GM10847 (cell line): ENCODE measurements around the gene PFKFB4.

ENCODE experiments used
- POLR2A ChIP-seq: IDR thresholded peaks from 2 replicates; pipeline ENCODE4 v1.6.1; 2011; ENCODE audit not compliant: insufficient read length; ENCODE audit errors: extremely low read depth

The PFKFB4 gene

DNA sequence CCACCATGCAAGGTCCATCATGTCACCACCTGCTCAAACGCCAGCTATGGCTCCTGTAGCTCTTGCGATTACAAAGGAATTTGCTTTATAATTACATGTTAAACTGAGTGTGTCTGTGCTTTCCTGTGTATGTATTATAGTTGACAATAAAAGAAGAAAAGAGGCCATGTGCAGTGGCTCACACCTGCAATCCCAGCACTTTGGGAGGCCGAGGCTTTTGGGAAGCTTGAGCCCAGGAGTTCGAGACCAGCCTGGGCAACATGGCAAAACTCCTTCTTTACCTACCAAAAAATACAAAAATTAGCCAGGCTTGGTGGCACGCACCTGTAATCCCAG lies 83.0 kb downstream of the PFKFB4 start:
- TF ChIP-seq POLR2A, result no peak

DNA sequence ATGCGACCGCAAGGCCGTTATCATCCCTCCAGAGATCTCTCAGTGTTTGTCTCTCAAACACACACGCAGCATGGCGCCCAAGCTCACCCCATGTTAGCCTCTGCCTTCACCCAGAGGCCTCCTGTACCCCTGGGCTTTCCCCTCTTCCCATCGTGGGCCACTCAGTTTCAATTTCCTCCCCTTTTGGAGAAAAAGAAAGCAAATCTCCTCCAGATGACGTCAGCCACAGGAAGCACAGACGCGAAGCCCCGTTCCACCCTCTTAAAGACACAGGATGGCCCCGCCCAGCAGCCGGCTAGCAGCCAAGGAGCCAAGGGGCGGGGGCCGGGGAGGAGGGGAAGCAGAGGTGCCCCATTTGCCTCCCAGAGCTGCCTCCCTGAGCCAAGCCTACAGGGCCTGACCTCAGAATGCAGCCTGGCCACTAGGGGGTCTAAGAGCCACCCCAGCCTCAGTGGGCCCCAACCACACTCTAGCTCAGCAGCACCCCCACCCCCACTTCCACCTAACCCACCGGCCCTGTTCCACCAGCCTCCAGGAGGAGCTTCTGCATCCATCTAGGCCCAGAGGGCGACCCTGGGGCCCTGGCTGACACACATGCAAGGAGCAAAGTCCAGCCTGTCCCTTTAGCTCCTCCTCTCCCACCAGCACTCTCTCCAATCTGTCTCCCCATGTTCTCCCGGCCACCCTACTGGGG lies 83.5 kb downstream of the PFKFB4 start:
- TF ChIP-seq POLR2A, result peak; percentile 83

DNA sequence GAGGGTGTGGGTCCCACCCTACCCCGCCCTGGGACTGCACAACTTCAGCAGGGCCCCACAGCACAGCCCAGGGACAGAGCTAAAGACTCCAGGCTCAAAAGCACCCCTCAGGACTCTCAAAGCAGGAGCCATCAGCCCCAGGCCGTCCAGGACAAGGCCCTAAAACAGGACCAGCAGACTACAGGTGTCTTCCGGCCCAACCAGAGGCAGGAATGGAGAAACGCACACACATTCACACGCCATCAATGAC lies 84.0 kb downstream of the PFKFB4 start:
- TF ChIP-seq POLR2A, result no peak

DNA sequence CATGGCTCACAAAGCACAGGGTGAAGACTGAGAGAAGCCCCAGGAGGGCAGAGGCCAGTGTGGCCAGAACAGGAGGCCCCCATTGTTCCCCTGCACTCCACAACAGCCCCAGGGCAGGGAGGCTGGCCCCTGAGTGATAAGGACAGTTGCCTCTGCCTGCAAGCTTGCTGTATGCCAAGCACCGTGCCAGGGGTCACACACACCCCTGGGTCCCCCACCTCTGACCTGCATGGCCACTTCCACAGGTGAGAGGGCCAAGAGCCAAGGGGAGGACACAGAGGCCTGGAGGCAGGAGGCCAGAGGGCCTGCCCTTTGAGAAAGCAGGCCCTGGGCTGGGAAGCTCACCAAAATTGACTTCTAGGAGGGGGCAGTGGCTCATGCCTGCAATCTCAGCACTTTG lies 86.3 kb downstream of the PFKFB4 start:
- TF ChIP-seq POLR2A, result no peak

DNA sequence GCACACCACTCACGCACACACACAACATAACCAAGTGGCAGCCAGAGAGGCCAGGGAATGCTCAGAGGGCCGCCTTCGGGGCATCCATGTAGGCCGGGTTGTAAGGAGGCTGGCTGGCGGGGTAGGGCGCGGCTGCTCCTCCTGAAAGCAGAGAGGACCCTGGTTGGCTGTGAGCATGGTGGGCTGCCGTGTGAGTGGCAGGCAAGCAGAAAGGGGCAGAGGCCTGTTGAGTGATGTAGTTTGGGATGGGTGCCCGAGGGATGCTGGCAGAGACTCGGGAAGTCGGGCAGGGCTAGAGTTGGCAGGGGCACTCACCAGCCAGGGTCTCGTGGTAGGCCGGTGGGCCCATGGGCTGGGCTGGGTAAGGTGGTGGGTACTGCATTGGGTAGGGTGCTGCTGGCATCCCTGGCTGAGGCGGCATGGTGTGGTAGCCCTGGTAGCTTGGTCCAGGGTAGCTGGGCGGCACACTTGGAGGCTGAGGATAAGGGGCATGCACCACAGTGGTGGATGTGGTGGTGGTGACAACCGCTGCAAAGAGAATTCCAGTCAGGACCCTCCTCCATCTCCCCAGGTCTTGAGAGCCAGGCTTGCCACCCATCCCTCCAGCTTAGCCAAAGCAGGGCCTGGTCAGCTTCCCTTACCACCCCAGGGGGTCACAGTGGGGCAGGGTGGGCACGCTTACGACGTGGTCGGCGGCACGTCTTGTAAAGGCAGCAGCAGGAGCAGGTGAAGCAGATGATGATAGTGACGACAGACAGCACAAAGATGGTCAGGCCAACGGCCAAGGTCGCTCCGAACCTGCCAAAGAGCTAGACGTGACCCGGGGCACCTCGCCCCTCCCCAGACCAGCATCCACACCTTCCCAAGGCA lies 87.3 kb downstream of the PFKFB4 start:
- TF ChIP-seq POLR2A, result no peak

DNA sequence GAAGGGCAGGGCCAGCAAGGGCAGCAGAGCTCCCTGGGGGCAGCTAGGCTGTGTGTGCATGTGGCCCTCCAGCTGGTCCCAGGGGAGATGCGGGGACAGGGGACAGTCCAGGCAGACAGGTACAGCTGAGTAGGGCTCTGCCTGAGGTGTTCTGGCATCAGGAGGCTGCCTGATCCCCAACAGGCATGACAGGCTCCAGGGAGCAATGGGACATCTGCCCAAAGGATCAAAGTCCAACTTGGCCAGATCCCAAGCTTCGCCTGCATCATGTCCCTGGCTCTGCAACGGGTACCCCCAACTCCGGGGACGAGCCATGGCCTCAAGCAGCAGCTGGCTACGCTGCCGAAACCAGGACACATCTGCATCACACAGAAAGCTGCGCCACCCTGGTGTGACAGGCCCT lies 88.3 kb downstream of the PFKFB4 start:
- peak; percentile 17 for TF ChIP-seq POLR2A
